ENCODE data around the gene NCEH1. TPM values are rescaled to one million over a fixed set of nuclear protein-coding genes. Genes with fewer than 3 reads are reported as not detected.

NCEH1 gene
- total and polyA plus RNA-seq, 2 of the 4 experiments (the other 2 are of a cell fraction), result 22.3 to 23.3 TPM

DNA sequence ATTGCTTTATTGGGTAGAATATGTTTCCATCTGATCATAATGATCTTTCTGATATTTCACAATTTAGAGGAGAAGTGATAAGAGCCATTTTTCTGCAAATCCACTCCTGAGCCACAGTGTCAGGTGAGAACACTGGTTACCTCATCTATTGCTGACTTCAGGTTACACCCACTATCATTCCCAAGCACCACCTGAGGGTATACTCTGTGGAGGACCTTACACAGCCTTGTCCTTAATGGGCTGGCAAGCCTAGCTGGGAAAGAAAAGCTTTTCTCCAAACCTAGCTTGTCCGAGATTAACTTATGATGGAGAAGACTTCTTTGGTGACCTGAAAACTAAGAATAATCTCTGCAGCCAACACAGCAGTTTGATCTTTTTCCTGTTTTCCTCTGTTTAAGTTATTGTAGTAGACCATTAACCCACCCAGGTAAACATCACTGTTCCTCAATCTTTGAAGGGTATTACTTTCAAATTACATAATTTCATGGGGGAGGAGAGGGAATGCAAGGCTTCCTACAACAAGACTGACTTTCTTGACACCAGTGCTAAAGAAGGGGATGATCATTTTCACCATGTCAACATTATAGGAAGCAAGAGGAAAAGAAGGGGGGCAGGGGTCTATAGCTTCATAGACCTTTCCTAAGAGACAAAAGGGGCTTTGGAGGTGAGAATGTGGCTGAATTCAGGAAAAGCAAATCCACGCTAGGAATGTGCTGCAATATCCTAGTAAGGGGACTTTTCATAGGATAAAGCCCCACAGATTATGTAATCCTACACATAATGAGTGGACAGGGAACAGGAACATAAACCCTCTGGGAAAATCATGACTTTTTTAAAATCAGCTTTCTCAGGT lies 1.7 kb downstream of the NCEH1 start:
- CTCF ChIA-PET, result interaction anchor here (2.7 kb wide), 1 partner anchor 36 kb away, joined by 18 read pairs; no protein-coding TSS in a partner anchor
- H3K56ac ChIP-seq (ENCODE audit: extremely low read depth, insufficient read depth, low read length), result no peak overlapping the region
- dilution Hi-C loops (cut with HindIII; ENCODE audit: low sequenced_read_pairs, unreplicated experiment) (no loop called here), intact Hi-C loops (cut with micrococcal nuclease) (no loop called here), in situ Hi-C loops (cut with MboI; ENCODE audit: low sequenced_read_pairs) (no loop called here)
- H3K27me3 ChIP-seq (ENCODE audit: control insufficient read depth, insufficient read depth, low read length), result no peaks in the 10 kb centered on the region
- H3K36me3 ChIP-seq (ENCODE audit: control insufficient read depth, insufficient read depth, low read length), result no peaks in the 10 kb centered on the region
- H4K91ac ChIP-seq (ENCODE audit: insufficient read depth, low read depth, low read length), result no peak overlapping the region
- TF ChIP-seq NFE2L2 (IDR thresholded peaks at IDR 0.05; ENCODE audit: low read depth, low read length) (no peak), POLR2A (IDR thresholded peaks at IDR 0.05; ENCODE audit: low read depth, low read length) (0 out of 2 replicates have a peak, but pooled peaks have one; percentile 19)
- H2BK120ac ChIP-seq (ENCODE audit: low read depth, low read length), result no peak overlapping the region
- peak overlapping the region; percentile 30 for H3K14ac ChIP-seq (replicated peaks; ENCODE audit: low read depth, low read length)
- peak overlapping the region; percentile 77; the same call in 1 of the 2 replicates for H3K4me3 ChIP-seq (ENCODE audit: insufficient read depth, low read depth, low read length)
- no CpG with 5 or more reads among the region's 2 CpGs for WGBS, 2 experiments (ENCODE audit: extremely low coverage in 2 of 2, insufficient read length in 1 of 2)
- H3K27ac ChIP-seq (ENCODE audit: insufficient read depth, low read length), result no peak overlapping the region
- H2AFZ ChIP-seq (replicated peaks; ENCODE audit: low read length, poor library complexity), result no peak overlapping the region
- peaks cover 10% of the 10 kb centered on the region for H3K4me1 ChIP-seq (ENCODE audit: control insufficient read depth, insufficient read depth, low read length)
- H3K9ac ChIP-seq (ENCODE audit: low read depth, low read length), result no peak overlapping the region; the same call in 1 of the 2 replicates
- peak; percentile 12 for DNase-seq
- no peak for ATAC-seq (ENCODE audit: low read depth)
- H3K18ac ChIP-seq (ENCODE audit: low read depth, low read length), result no peak overlapping the region
- H3K9me3 ChIP-seq (ENCODE audit: control insufficient read depth, insufficient read depth, low read length), result no peaks in the 10 kb centered on the region
- no peaks in the 10 kb centered on the region; the same call in 1 of the 2 replicates for H4K20me1 ChIP-seq (ENCODE audit: insufficient read depth, low read length)
- 0 out of 2 replicates have a peak overlapping the region, but pooled peaks have one; percentile 19 for H3K4ac ChIP-seq (ENCODE audit: low read depth, low read length)
- peak overlapping the region; percentile 79 for H3K23ac ChIP-seq (ENCODE audit: low read depth, low read length)
- H2AK5ac ChIP-seq (ENCODE audit: low read depth, low read length), result peak overlapping the region; percentile 12; the same call in 1 of the 2 replicates
- no peak overlapping the region; a peak in 1 of 4 replicates for H4K8ac ChIP-seq (ENCODE audit: low read depth in 2 of 2, low read length in 2 of 2)
- peaks cover 7% of the 10 kb centered on the region; the same call in 1 of the 2 replicates for H3K9me1 ChIP-seq (ENCODE audit: insufficient read depth, low read length)
- POLR2A ChIA-PET (ENCODE audit: unreplicated experiment), result no interaction called here
- H2BK15ac ChIP-seq (ENCODE audit: low read depth, low read length), result no peak overlapping the region
- H3K79me1 ChIP-seq (ENCODE audit: low read depth in 1 of 2, low read length in 2 of 2), result peaks cover 18 to 53% of the 10 kb centered on the region in 2 experiments
- H2BK5ac ChIP-seq (ENCODE audit: low read depth, low read length, poor library complexity, severe bottlenecking), result peak overlapping the region; percentile 27
- H4K5ac ChIP-seq (ENCODE audit: low read depth, low read length), result no peak overlapping the region; the same call in 1 of the 2 replicates
- H2BK20ac ChIP-seq (ENCODE audit: low read depth, low read length), result no peak overlapping the region
- no TSS peak for BruUV-seq (replicated peaks)
- H2AK9ac ChIP-seq (replicated peaks; ENCODE audit: low read depth, low read length, poor library complexity), result no peak overlapping the region
- peak overlapping the region; percentile 97; the same call in 1 of the 2 replicates for H3K4me2 ChIP-seq (ENCODE audit: low read depth, low read length)

Data from IMR-90 (cell line).